Mononuclear cell (primary cell): Measurements from ENCODE around the gene KLHL11. TPM values are rescaled to one million over a fixed set of nuclear protein-coding genes. Genes with fewer than 3 reads are reported as not detected.

ENCODE experiments used
- H3K27me3 ChIP-seq: 2 replicates; pipeline ENCODE4 v1.6.0; 2011; ENCODE audit warnings: low read length, control low read depth; ENCODE audit not compliant: insufficient read depth
- H3K4me1 ChIP-seq: 2 replicates; pipeline ENCODE4 v1.5.1; 2011; ENCODE audit warnings: mild to moderate bottlenecking, low read length, control low read depth; ENCODE audit not compliant: insufficient read depth
- H3K4me3 ChIP-seq: 2 replicates; pipeline ENCODE4 v1.5.1; 2011; ENCODE audit warnings: mild to moderate bottlenecking, low read length, moderate library complexity
- H3K9me3 ChIP-seq: 2 replicates; pipeline ENCODE4 v1.5.1; 2011; ENCODE audit warnings: low read depth, mild to moderate bottlenecking, control low read depth, low read length
- total RNA-seq: library from RNA; depleted of rRNA; stranded (reverse); fragments of >200 nt; gene quantifications from one replicate; pipeline ENCODE4 v1.2.3, GENCODE V29; 2012

The KLHL11 gene, protein sequence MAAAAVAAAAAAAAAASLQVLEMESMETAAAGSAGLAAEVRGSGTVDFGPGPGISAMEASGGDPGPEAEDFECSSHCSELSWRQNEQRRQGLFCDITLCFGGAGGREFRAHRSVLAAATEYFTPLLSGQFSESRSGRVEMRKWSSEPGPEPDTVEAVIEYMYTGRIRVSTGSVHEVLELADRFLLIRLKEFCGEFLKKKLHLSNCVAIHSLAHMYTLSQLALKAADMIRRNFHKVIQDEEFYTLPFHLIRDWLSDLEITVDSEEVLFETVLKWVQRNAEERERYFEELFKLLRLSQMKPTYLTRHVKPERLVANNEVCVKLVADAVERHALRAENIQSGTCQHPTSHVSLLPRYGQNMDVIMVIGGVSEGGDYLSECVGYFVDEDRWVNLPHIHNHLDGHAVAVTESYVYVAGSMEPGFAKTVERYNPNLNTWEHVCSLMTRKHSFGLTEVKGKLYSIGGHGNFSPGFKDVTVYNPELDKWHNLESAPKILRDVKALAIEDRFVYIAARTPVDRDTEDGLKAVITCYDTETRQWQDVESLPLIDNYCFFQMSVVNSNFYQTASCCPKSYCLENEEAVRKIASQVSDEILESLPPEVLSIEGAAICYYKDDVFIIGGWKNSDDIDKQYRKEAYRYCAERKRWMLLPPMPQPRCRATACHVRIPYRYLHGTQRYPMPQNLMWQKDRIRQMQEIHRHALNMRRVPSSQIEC
- 60.7 TPM for total RNA-seq

DNA sequence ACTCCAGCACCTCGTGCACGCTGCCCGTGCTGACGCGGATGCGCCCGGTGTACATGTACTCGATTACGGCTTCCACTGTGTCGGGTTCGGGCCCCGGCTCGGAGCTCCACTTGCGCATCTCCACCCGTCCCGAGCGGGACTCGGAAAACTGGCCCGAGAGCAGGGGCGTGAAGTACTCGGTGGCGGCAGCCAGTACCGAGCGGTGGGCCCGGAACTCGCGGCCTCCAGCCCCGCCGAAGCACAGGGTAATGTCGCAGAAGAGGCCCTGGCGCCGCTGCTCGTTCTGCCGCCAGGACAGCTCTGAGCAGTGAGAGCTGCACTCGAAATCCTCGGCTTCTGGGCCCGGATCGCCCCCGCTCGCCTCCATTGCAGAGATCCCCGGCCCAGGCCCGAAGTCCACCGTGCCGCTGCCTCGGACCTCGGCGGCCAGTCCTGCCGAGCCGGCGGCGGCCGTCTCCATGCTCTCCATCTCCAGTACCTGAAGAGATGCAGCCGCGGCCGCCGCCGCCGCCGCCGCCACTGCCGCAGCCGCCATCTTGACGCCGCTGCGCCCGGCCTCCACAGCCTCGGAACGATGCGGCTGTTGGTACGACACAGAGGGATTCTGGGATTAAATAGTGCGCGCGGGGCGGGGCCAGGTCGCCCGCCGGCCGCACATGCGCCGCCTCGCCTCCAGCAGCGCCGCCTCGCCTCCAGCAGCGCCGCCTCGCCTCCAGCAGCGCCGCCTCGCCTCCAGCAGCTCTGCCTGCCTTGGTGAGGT lies at the start of gene KLHL11:
Gene KLHL11, minus strand, starts transcription at position 588 of the 760 bp plus-strand sequence. Its CDS starts 53 bp downstream, at position 535.
- Histone ChIP-seq H3K4me3 (peak within 1 kb of the TSS; percentile 89), H3K9me3 (no peaks in the 10 kb centered on the region), H3K27me3 (no peaks in the 10 kb centered on the region), H3K4me1 (peaks cover 38% of the 10 kb centered on the region)

DNA sequence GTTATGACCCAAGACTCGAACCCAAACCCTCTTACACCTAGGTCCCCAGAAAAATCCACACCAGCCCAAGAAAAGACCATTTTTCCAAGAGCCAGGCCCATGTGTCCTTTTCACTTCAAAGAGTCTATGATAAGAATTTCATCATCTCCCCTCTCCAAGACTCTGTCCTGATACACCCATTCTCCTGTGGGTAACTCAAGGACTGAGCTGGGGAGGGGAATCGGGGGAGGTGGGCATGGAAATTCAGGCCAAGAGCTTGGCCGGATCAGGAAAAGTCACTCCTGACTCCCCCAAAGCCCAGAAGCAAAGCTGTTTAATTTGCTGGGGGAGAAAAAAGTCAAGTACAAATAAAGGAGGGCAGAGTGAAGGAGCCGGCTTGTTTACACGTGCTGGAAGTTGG lies 49.8 kb upstream of the KLHL11 start:
- no peaks in the 10 kb centered on the region for H3K27me3 ChIP-seq
- H3K4me3 ChIP-seq, result no peak overlapping the region
- peaks cover 36% of the 10 kb centered on the region for H3K4me1 ChIP-seq
- no peaks in the 10 kb centered on the region for H3K9me3 ChIP-seq

DNA sequence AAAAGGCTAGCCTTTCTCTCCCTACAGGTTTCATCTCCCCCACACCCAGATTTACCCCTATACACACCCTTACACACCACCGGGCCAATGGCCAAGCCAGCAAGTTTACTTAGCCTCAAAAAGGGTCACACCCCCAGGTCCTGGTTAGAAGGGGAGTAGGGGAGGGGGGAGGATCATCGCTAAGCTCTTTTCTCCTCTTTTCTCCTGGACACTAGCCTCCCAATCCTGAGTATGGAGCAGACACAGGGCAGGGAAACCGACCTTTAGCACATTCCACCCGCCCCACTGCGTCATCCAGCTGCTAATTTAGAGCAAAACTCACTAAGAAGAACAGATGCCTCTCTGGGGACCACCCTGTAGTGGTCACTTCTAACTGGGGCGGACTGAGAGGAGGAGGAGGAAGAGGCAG lies 49.1 kb upstream of the KLHL11 start:
- Histone ChIP-seq H3K4me1 (peaks cover 30% of the 10 kb centered on the region), H3K9me3 (no peaks in the 10 kb centered on the region), H3K4me3 (no peak overlapping the region), H3K27me3 (no peaks in the 10 kb centered on the region)

DNA sequence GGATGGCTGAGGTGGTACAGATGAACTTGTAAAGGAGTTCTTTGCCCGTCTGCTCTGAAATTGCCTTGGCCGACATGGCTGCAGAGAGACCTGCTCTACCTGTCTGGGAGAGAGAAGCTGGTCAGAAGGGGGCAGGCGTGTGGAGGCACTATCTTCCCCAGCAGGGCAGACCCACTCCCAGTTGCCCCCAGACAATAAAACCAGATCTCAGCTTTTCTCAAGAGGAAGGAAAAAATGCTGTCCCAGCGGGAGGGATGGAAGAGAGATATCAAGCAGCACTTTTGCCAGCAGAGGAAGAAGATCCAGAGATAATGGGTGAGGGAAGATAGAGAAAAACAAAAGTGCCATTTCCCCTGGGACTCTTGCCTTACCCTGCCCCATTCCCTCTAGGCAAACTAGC lies 48.6 kb upstream of the KLHL11 start:
- Histone ChIP-seq H3K4me1 (peaks cover 28% of the 10 kb centered on the region), H3K27me3 (no peaks in the 10 kb centered on the region), H3K4me3 (no peak overlapping the region), H3K9me3 (no peaks in the 10 kb centered on the region)

DNA sequence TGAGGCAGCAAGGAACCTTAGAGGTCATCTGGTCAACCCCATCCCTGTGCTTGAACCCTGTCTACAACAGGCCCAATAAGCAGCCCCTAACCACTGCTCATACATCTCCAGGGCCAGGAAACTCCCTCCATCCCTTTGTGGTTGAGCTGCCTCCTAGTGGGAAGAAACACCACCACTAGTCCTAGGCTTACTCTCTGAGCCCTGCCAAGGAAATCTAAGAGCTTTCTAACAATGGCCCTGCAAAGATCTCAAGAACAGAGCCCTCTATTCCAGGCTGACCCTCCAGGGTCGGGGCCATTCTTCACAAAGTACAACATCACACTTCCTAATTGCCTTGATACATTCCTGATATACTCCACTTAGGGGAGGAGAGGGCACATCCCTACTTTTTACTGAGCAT lies 47.7 kb upstream of the KLHL11 start:
- H3K4me1 ChIP-seq, result peaks cover 24% of the 10 kb centered on the region
- H3K27me3 ChIP-seq, result no peaks in the 10 kb centered on the region
- no peak overlapping the region for H3K4me3 ChIP-seq
- no peaks in the 10 kb centered on the region for H3K9me3 ChIP-seq

DNA sequence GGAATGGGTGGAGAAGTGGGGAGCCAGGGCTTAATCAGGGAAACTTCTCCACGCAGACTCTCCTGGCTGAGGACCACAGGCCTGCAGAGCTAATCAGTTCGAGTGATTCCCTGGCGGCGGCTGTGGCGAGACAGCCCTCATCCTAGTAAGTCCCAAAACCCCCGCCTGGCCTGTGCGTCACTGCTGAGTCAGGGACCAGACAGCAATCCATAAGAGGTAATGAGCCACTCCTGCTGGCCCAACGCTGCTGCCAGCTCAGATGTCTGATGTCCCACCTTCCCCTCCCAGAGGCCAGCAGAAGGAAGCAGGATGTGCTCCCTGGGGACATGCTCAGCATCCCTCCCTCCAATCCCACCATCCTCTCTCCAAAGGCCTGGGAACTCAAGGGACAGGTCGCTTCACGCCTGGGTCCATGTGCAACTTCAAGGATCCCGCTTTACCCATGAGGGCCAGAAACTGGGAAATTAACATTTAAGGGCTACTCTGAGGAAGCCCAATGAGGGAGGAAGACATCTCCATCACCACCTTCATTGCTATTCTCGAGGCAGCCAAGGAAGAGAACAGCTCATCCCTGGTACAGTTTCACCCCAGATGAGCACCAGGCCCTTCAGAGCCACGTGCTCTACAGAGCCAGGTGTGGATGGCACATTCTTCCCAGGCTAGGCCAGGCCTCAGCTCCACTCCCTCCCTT lies 45.6 kb upstream of the KLHL11 start:
- no peaks in the 10 kb centered on the region for H3K9me3 ChIP-seq
- H3K4me1 ChIP-seq, result peaks cover 7% of the 10 kb centered on the region
- no peak overlapping the region for H3K4me3 ChIP-seq
- H3K27me3 ChIP-seq, result no peaks in the 10 kb centered on the region

DNA sequence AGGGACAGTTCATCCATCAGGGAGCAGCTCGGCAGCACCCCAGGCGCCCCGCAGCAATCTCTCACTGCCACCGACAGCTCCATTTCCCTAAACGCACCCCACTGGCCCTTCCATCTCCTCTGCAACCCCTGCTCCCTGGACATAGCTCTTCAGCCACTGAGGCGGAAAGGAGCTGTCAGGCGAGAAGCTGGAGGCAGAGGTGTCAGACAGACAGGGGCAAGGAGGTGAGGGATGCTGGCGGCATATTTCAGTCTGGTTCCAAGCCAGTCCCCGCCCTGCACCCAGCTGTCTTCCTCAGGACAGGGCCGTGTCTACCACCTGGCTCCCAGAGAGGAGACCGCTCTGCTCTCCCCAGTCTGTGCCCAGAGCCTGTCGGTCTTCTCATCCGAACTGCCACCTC lies 43.9 kb upstream of the KLHL11 start:
- H3K4me1 ChIP-seq, result no peaks in the 10 kb centered on the region
- H3K27me3 ChIP-seq, result no peaks in the 10 kb centered on the region
- no peak overlapping the region for H3K4me3 ChIP-seq
- H3K9me3 ChIP-seq, result no peaks in the 10 kb centered on the region

DNA sequence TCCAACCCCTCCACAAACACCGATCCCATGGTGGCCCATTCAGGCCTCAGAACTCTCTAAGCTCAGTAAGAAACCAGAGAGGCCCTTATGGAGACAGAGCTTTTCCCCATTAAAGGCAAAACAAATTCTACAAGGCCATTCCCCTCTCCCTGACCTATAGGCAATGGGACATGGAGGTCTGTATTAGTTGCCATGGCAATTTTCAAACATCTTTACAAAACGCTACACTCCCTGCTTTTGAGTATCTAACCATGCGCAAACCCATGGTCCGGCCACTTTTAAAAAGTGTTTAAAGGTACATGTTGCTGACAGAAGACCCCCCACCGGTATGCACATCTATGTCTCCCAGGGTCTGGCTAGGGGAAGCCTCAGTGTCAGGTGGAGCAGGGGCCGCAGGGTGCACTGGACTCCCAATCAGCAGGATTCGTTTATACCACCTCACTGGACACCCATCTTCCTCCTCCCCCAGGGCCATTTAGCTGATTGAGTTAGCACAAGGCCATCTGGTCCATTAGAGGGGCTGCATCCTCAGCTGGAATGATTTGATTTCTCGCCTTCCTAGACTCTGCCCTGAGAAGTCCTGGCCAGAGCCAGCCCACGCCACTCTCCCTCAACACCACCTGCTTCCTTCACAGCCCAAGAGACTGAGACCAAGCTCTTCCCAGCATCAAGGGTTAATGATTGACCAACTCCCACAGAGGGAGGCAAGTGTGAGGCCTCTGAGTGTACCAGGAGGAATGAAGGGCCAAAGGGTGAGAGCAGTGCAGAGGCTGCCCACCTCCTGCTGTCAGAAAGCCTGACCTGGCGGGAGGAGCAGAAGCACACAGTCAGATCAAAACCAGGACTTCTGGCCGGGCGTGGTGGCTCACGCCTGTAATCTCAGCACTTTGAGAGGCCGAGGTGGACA lies 42.7 kb upstream of the KLHL11 start:
- Histone ChIP-seq H3K9me3 (no peaks in the 10 kb centered on the region), H3K4me3 (no peak overlapping the region), H3K27me3 (no peaks in the 10 kb centered on the region), H3K4me1 (no peaks in the 10 kb centered on the region)

DNA sequence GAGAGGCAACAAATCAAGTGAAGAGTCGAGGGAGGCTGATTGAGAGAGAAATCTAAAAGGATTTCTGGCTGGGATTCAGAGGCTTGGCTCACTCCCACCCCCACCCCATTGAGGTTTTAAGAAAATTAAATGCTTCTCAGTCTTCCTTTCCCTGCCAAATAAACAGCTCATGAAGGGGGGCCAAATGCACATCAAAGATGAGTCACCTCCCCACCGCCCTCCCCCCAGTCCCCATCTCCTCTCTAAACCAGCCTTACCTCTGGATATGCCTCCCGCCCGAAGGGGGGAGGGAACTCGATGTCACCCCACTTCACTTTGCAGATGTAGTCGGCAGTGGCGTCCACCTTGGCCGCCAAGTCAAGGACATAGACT lies 41.9 kb upstream of the KLHL11 start:
- no peak overlapping the region for H3K4me3 ChIP-seq
- no peaks in the 10 kb centered on the region for H3K27me3 ChIP-seq

DNA sequence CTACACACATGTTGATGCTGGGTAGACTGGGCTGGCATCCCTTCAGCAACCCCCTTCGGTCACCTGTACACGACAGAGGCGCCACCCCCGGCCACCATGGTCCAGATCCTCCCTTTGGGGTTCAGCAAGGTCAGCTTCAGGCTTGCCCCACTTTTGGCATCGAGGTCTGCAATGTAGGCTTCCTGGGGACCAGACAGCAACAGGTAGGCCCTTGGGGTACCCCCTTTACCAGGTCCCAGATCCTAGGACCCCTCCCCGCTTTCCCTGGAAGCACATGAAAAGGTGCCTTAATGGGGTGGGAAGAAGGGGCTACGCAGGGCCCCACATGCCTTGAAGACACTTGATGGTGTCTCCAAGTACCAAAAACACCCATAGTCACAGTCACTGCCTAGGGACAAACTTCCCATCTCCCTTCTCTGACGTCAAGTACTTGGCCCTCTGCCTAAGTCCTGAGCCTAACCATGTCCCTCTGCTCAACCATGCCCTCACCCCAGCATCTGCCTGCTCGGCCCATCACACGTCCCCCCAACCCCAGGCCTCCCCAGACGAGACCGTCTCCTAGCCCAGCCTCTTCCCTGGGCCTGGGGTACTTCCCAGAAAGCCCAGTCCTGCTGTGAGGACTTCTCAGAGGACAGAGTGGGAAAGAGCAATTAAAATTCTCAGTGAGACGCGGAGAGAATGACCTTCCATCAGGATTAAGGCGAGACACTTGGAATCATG lies 41.4 kb upstream of the KLHL11 start:
- Histone ChIP-seq H3K9me3 (no peaks in the 10 kb centered on the region), H3K4me3 (no peak overlapping the region), H3K4me1 (no peaks in the 10 kb centered on the region), H3K27me3 (no peaks in the 10 kb centered on the region)

More for the DNA sequence above, 41.9 kb upstream of the KLHL11 start:
- no peaks in the 10 kb centered on the region for H3K4me1 ChIP-seq
- H3K9me3 ChIP-seq, result no peaks in the 10 kb centered on the region

DNA sequence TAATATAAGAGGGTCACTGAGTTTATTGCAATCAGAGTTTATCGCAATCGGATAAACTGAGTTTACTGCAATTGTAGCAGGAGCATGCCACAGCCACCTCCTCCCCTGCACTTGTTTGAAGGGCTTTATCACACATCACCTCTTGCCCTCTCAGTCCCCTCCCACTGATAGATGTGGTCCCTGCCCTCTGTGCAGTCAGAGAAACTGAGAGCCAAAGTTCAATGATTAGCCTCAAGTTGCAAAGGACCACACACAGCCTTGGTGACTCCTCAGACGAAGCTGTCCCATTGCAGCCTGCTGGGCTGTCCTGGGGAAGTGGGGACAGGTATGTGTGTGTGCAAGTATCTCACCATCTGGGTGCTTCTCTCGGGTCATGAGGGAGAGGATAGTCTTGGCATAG lies 39.9 kb upstream of the KLHL11 start:
- Histone ChIP-seq H3K4me1 (no peaks in the 10 kb centered on the region), H3K27me3 (no peaks in the 10 kb centered on the region), H3K4me3 (no peak overlapping the region)

DNA sequence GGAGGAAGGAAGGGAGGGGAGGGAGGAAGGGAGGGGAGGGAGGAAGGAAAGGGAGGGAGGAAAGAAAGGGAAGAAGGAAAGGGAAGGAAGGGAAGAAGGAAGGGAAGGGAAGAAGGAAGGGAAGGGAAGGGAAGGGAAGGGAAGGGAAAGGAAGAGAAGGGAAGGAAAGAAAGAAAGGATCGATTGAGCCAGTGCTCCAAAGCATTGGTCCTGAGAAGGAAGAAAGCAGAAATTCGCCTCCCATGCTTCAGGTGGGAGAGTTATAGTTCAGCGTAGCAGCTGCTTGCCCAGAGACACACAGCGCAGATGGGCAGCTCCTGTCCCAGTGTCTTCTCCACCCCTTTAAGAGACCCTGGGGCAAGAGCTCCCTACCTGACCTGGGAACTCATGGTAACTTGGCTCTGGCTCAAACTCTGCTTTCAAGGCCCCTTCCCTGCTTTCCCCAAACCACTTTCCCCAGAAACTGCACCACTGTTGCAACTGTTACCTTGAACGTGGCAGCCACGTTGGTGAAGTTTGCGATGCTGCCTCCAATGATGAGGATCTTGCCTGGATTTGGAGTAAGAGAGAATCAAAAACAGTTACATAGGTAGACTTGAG lies 39.1 kb upstream of the KLHL11 start:
- no peak overlapping the region for H3K4me3 ChIP-seq
- no peaks in the 10 kb centered on the region for H3K27me3 ChIP-seq
- H3K4me1 ChIP-seq, result no peaks in the 10 kb centered on the region
- H3K9me3 ChIP-seq, result no peaks in the 10 kb centered on the region

More for the DNA sequence above, 39.9 kb upstream of the KLHL11 start:
- no peaks in the 10 kb centered on the region for H3K9me3 ChIP-seq

DNA sequence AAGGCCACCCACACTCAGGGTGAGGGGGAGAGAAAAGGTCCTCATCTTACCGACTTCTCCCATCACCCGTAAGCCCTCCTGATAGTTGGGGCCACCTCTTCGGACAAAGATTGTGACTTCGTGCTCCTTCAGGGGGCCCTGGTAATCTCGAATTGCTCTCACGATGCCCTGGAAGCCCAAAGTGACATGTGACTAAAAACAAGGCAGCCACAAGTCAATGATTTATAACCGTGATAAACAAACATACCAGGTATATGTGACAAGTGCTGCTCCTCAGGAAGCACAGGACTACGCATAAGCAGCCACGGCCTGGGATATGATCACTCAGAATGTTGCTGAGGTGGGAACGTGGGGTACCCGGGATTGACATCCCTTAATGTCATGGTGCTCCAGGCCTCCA lies 36.4 kb upstream of the KLHL11 start:
- Histone ChIP-seq H3K4me3 (no peak overlapping the region), H3K27me3 (no peaks in the 10 kb centered on the region), H3K9me3 (no peaks in the 10 kb centered on the region), H3K4me1 (no peaks in the 10 kb centered on the region)
